MM.1S (cell line): ENCODE measurements around the gene ABCC12.

ENCODE experiments used
- DNase-seq: peaks from one replicate; pipeline ENCODE4 v3.0.0-alpha.2; 2015
- H2AFZ ChIP-seq: fragments of 300-600 bp; sonication (generic); 2 replicates; pipeline ENCODE4 v1.6.0; 2016; ENCODE audit warnings: antibody characterized with exemption, low read length
- H3F3A ChIP-seq: fragments of 300-600 bp; sonication (generic); 2 replicates; pipeline ENCODE4 v1.6.1; 2016; ENCODE audit warnings: mild to moderate bottlenecking, antibody characterized with exemption, low read length, moderate library complexity, mixed read lengths; ENCODE audit not compliant: insufficient read depth
- H3K27ac ChIP-seq: fragments of 300-600 bp; sonication (generic); 2 replicates; pipeline ENCODE4 v1.5.1; 2016; ENCODE audit warnings: mild to moderate bottlenecking, low read length
- H3K27me3 ChIP-seq: fragments of 300-600 bp; sonication (generic); replicated peaks from 2 replicates; pipeline ENCODE4 v1.6.0; 2016; ENCODE audit warnings: low read length; ENCODE audit not compliant: insufficient read depth
- H3K36me3 ChIP-seq: fragments of 300-600 bp; sonication (generic); replicated peaks from 2 replicates; pipeline ENCODE4 v1.6.1; 2016; ENCODE audit warnings: mild to moderate bottlenecking, low read length, mixed read lengths; ENCODE audit not compliant: insufficient read depth
- H3K4me1 ChIP-seq: fragments of 300-600 bp; sonication (generic); 2 replicates; pipeline ENCODE4 v1.6.1; 2016; ENCODE audit warnings: low read length, mixed read lengths
- H3K4me2 ChIP-seq: fragments of 300-600 bp; sonication (generic); 2 replicates; pipeline ENCODE4 v1.6.0; 2016; ENCODE audit warnings: low read depth, low read length
- H3K4me3 ChIP-seq: fragments of 300-600 bp; sonication (generic); 2 replicates; pipeline ENCODE4 v1.5.1; 2016; ENCODE audit warnings: low read length, mixed read lengths
- H3K79me2 ChIP-seq: fragments of 300-600 bp; sonication (generic); 2 replicates; pipeline ENCODE4 v1.6.1; 2016; ENCODE audit warnings: mixed run types, low read length, mixed read lengths
- H3K9ac ChIP-seq: fragments of 300-600 bp; sonication (generic); 2 replicates; pipeline ENCODE4 v1.6.1; 2016; ENCODE audit warnings: low read length, mixed read lengths
- H3K9me2 ChIP-seq: fragments of 300-600 bp; sonication (generic); replicated peaks from 2 replicates; pipeline ENCODE4 v1.6.1; 2016; ENCODE audit warnings: mild to moderate bottlenecking, low read length, mixed read lengths; ENCODE audit not compliant: insufficient read depth
- H3K9me3 ChIP-seq: fragments of 300-600 bp; sonication (generic); replicated peaks from 2 replicates; pipeline ENCODE4 v1.6.1; 2016; ENCODE audit warnings: mild to moderate bottlenecking, low read length, mixed read lengths; ENCODE audit not compliant: insufficient read depth
- H4K20me1 ChIP-seq: fragments of 300-600 bp; sonication (generic); 2 replicates; pipeline ENCODE4 v1.6.1; 2016; ENCODE audit warnings: mild to moderate bottlenecking, low read length, moderate library complexity, mixed read lengths; ENCODE audit not compliant: insufficient read depth
- EZH2 ChIP-seq: fragments of 300-600 bp; sonication (generic); optimal IDR thresholded peaks from 2 replicates; pipeline ENCODE3; 2017; ENCODE audit warnings: low read depth, mild to moderate bottlenecking, antibody characterized with exemption, low read length, mixed read lengths
- EZH2phosphoT487 ChIP-seq: fragments of 300-600 bp; sonication (generic); IDR thresholded peaks from 2 replicates; pipeline ENCODE4 v1.6.1; 2018; ENCODE audit warnings: antibody characterized with exemption, low read length
- TF ChIP-seq, protein P1 (sequence below): fragments of 300-600 bp; sonication (generic); IDR thresholded peaks from 2 replicates; pipeline ENCODE4 v1.5.1; 2016; ENCODE audit warnings: antibody characterized with exemption, low read length, mixed read lengths

The ABCC12 gene

DNA sequence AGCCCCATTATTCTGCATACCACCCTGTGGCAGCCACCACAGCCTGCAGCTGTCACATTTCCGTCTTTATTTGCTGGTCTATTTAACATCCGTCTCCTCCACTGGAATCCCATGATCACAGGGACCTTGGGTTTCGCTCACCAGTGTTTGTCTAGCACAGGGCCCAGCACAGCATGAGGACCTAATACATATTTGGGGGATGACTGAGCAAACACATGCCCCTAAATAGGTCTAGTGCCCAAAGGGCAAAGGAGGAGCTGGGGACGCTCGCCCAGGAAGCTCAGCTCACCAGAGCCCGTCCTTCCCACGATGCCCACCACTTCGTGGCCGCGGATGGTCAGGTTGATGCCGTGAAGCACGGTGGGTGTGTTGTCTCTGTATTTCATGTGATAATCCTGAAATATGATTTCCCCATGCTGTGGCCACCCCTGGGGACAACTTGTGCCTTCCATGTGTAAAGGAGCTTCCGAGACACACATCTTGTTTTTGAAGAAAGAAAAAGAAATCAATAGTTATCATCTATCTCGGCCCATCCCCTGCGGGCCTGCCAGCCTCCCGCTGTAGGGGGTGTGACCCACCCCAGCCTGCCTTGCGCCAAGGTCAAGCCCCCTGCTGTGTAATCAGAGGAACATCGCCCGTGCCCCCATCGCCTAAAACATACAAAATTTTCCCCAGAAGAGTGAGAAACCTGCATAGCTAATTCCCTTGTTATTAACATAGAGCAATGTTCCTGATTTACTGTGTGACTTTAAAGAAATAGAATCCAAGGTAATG lies 21.0 kb upstream of the ABCC12 start:
- H3K4me1 ChIP-seq: no peaks in the 10 kb centered on the region
- no peak overlapping the region for H3K9ac ChIP-seq
- no peak overlapping the region for H3K4me3 ChIP-seq
- H3F3A ChIP-seq: no peaks in the 10 kb centered on the region
- no peaks in the 10 kb centered on the region for H4K20me1 ChIP-seq
- H2AFZ ChIP-seq: no peak overlapping the region
- H3K27ac ChIP-seq: no peak overlapping the region
- no peak overlapping the region for H3K4me2 ChIP-seq
- no peak for DNase-seq
- H3K9me2 ChIP-seq: no peaks in the 10 kb centered on the region
- H3K36me3 ChIP-seq: no peaks in the 10 kb centered on the region
- no peaks in the 10 kb centered on the region for H3K9me3 ChIP-seq
- TF ChIP-seq, protein P1, sequence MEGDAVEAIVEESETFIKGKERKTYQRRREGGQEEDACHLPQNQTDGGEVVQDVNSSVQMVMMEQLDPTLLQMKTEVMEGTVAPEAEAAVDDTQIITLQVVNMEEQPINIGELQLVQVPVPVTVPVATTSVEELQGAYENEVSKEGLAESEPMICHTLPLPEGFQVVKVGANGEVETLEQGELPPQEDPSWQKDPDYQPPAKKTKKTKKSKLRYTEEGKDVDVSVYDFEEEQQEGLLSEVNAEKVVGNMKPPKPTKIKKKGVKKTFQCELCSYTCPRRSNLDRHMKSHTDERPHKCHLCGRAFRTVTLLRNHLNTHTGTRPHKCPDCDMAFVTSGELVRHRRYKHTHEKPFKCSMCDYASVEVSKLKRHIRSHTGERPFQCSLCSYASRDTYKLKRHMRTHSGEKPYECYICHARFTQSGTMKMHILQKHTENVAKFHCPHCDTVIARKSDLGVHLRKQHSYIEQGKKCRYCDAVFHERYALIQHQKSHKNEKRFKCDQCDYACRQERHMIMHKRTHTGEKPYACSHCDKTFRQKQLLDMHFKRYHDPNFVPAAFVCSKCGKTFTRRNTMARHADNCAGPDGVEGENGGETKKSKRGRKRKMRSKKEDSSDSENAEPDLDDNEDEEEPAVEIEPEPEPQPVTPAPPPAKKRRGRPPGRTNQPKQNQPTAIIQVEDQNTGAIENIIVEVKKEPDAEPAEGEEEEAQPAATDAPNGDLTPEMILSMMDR: no peak
- no peak for TF ChIP-seq EZH2phosphoT487
- TF ChIP-seq EZH2: no peak
- H3K27me3 ChIP-seq: no peaks in the 10 kb centered on the region
- H3K79me2 ChIP-seq: no peaks in the 10 kb centered on the region

DNA sequence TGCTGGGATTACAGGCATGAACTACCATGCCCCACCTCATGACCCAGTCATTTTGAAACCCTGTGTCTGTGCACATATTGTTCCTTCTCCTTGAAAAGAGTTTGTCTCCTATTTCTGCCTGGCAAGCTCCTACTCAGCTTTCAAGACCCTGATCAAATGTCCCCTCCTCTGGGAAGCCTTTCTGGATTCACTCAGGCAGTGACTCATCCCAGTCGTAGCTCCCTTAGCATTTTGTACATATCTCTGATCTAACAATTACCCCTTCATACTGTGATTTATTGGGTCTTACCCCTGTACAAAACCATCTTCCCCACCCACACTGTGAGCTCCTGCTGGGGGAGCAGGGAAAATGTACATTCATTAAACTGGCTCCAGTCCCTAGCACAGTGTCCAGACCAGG lies 18.1 kb upstream of the ABCC12 start:
- Histone ChIP-seq H3K4me3 (no peak overlapping the region), H3K9me2 (no peaks in the 10 kb centered on the region), H3K27ac (no peak overlapping the region), H3F3A (no peaks in the 10 kb centered on the region), H3K4me2 (no peak overlapping the region), H3K9me3 (no peaks in the 10 kb centered on the region), H3K79me2 (no peaks in the 10 kb centered on the region), H3K9ac (no peak overlapping the region), H4K20me1 (no peaks in the 10 kb centered on the region), H3K36me3 (no peaks in the 10 kb centered on the region), H2AFZ (no peak overlapping the region), H3K4me1 (no peaks in the 10 kb centered on the region), H3K27me3 (no peaks in the 10 kb centered on the region)
- TF ChIP-seq, protein P1: no peak
- TF ChIP-seq EZH2phosphoT487 (no peak), EZH2 (no peak)
- no peak for DNase-seq

DNA sequence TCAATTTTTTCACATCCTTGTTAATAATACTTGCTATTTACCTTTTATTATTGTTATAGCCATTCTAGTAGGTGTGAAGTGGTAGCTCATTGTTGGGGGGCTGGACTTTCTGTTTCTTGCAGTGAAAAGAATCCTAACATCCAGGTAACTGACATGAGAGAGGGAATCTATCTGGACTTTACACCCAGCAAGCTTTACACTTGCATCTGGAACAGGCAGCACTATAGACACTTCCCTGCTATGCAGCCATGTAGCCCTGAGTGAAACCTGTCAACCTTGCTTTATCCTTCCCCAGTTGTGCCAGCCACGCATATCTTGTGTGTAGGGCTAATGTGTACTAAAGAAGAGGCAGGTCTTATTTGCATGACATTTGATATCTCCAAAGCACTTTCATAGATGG lies 16.9 kb upstream of the ABCC12 start:
- no peaks in the 10 kb centered on the region for H3K79me2 ChIP-seq
- H3K27me3 ChIP-seq: no peaks in the 10 kb centered on the region
- H3K4me1 ChIP-seq: no peaks in the 10 kb centered on the region
- H2AFZ ChIP-seq: no peak overlapping the region
- no peaks in the 10 kb centered on the region for H3K36me3 ChIP-seq
- H3K4me2 ChIP-seq: no peak overlapping the region
- H3K9me2 ChIP-seq: no peaks in the 10 kb centered on the region
- no peak for DNase-seq
- H3K9me3 ChIP-seq: no peaks in the 10 kb centered on the region
- no peak overlapping the region for H3K9ac ChIP-seq
- no peak overlapping the region for H3K4me3 ChIP-seq
- H3K27ac ChIP-seq: no peak overlapping the region
- no peaks in the 10 kb centered on the region for H4K20me1 ChIP-seq
- no peaks in the 10 kb centered on the region for H3F3A ChIP-seq
- TF ChIP-seq, protein P1: no peak
- no peak for TF ChIP-seq EZH2phosphoT487
- TF ChIP-seq EZH2: no peak
